Measurements from ENCODE around the gene KDM1A. TPM values are rescaled to one million over a fixed set of nuclear protein-coding genes. Genes with fewer than 3 reads are reported as not detected.

Gene KDM1A
- total and polyA plus RNA-seq, 2 of the 13 experiments (the other 11 are each of a cell fraction or from before 2014, with no cell fraction given): 81.3 to 173 TPM

DNA sequence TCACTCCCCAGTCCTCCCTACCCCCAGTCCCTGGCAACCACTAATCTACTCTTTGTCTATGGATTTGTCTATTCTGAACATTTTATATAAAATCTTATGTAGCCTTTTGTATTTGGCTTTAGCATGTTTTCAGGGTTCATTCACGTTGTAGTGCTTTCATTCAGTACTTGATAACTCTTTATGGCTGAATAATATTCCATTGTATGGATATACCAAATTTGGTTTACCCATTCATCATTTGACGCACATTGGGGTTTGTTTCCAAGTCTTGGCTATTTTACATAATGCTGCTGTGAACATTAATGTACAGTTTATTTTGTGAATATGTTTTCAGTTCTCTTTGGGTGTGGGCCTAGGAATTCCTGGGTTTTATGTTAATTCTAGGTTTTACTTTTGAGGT is 2.6 kb downstream of the KDM1A start (continued):
- TF ChIP-seq ZBTB43 (CRISPR knock-in tag; conservative IDR thresholded peaks at IDR 0.05) (no peak), NAIF1 (CRISPR knock-in tag; IDR thresholded peaks at IDR 0.05; ENCODE audit: borderline replicate concordance) (no peak), ZNF317 (CRISPR knock-in tag; IDR thresholded peaks at IDR 0.05) (no peak), RORA (CRISPR knock-in tag; IDR thresholded peaks at IDR 0.05) (no peak), SRF (IDR thresholded peaks at IDR 0.05; ENCODE audit: low read depth, low read length) (no peak), ZNF510 (CRISPR knock-in tag; IDR thresholded peaks at IDR 0.05; ENCODE audit: low read depth) (no peak), ZMYM4 (CRISPR knock-in tag; IDR thresholded peaks at IDR 0.05) (no peak)
- TF ChIP-seq, protein P1, sequence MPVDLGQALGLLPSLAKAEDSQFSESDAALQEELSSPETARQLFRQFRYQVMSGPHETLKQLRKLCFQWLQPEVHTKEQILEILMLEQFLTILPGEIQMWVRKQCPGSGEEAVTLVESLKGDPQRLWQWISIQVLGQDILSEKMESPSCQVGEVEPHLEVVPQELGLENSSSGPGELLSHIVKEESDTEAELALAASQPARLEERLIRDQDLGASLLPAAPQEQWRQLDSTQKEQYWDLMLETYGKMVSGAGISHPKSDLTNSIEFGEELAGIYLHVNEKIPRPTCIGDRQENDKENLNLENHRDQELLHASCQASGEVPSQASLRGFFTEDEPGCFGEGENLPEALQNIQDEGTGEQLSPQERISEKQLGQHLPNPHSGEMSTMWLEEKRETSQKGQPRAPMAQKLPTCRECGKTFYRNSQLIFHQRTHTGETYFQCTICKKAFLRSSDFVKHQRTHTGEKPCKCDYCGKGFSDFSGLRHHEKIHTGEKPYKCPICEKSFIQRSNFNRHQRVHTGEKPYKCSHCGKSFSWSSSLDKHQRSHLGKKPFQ (CRISPR knock-in tag; IDR thresholded peaks at IDR 0.05; ENCODE audit: insufficient replicate concordance): no peak
- TF ChIP-seq, protein P2, sequence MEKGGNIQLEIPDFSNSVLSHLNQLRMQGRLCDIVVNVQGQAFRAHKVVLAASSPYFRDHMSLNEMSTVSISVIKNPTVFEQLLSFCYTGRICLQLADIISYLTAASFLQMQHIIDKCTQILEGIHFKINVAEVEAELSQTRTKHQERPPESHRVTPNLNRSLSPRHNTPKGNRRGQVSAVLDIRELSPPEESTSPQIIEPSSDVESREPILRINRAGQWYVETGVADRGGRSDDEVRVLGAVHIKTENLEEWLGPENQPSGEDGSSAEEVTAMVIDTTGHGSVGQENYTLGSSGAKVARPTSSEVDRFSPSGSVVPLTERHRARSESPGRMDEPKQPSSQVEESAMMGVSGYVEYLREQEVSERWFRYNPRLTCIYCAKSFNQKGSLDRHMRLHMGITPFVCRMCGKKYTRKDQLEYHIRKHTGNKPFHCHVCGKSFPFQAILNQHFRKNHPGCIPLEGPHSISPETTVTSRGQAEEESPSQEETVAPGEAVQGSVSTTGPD (CRISPR knock-in tag; IDR thresholded peaks at IDR 0.05): no peak
- TF ChIP-seq, protein P3, sequence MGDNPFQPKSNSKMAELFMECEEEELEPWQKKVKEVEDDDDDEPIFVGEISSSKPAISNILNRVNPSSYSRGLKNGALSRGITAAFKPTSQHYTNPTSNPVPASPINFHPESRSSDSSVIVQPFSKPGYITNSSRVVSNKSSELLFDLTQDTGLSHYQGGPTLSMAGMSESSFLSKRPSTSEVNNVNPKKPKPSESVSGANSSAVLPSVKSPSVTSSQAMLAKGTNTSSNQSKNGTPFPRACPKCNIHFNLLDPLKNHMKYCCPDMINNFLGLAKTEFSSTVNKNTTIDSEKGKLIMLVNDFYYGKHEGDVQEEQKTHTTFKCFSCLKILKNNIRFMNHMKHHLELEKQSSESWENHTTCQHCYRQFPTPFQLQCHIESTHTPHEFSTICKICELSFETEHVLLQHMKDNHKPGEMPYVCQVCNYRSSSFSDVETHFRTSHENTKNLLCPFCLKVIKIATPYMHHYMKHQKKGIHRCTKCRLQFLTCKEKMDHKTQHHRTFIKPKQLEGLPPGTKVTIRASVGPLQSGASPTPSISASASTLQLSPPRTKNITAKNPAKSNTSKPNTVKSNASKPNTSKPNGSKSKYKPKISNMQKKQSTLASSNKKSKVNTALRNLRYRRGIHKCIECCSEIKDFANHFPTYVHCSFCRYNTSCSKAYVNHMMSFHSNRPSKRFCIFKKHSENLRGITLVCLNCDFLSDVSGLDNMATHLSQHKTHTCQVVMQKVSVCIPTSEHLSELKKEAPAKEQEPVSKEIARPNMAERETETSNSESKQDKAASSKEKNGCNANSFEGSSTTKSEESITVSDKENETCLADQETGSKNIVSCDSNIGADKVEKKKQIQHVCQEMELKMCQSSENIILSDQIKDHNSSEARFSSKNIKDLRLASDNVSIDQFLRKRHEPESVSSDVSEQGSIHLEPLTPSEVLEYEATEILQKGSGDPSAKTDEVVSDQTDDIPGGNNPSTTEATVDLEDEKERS (CRISPR knock-in tag; IDR thresholded peaks at IDR 0.05): no peak
- TF ChIP-seq, protein P4, sequence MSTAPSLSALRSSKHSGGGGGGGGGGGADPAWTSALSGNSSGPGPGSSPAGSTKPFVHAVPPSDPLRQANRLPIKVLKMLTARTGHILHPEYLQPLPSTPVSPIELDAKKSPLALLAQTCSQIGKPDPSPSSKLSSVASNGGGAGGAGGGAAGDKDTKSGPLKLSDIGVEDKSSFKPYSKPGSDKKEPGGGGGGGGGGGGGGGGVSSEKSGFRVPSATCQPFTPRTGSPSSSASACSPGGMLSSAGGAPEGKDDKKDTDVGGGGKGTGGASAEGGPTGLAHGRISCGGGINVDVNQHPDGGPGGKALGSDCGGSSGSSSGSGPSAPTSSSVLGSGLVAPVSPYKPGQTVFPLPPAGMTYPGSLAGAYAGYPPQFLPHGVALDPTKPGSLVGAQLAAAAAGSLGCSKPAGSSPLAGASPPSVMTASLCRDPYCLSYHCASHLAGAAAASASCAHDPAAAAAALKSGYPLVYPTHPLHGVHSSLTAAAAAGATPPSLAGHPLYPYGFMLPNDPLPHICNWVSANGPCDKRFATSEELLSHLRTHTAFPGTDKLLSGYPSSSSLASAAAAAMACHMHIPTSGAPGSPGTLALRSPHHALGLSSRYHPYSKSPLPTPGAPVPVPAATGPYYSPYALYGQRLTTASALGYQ (CRISPR knock-in tag; IDR thresholded peaks at IDR 0.05): no peak
- TF ChIP-seq, protein P5, sequence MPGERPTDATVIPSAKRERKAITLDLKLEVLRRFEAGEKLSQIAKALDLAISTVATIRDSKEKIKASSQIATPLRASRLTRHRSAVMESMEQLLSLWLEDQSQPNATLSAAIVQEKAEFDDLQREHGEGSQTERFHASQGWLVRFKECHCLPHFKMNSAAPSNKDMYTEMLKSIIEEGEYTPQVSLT (CRISPR knock-in tag; IDR thresholded peaks at IDR 0.05; ENCODE audit: borderline replicate concordance, low read depth): no peak

Data from HepG2 (cell line).